Calu3 (cell line): ENCODE measurements around the gene GPX6. TPM values are rescaled to one million over a fixed set of nuclear protein-coding genes. Genes with fewer than 3 reads are reported as not detected.

Experiments
- BruUV-seq: library from RNA; stranded (reverse); fragments of 400-500 nt; replicated peaks from 2 replicates; lab custom pipeline; 2021; lab: Mats Ljungman, UMichigan
- CTCF ChIA-PET: fragments of 300-600 bp; sonication (Branson Sonifier 250); formaldehyde crosslinking; loops from one replicate; lab custom pipeline; 2022; ENCODE audit warnings: antibody characterized with exemption; lab: Charles Lee
- DNase-seq: peaks from one replicate; pipeline ENCODE4 v3.0.0; 2022
- H3K27ac Mint-ChIP-seq: one replicate; pipeline ENCODE4 v1.8.0; 2022; ENCODE audit warnings: mixed read lengths; ENCODE audit not compliant: unreplicated experiment
- H3K27me3 Mint-ChIP-seq: one replicate; pipeline ENCODE4 v1.8.0; 2022; ENCODE audit warnings: mixed read lengths; ENCODE audit not compliant: unreplicated experiment
- H3K36me3 Mint-ChIP-seq: one replicate; pipeline ENCODE4 v1.8.0; 2022; ENCODE audit warnings: mild to moderate bottlenecking, moderate library complexity, mixed read lengths; ENCODE audit not compliant: insufficient read depth, unreplicated experiment
- H3K4me1 Mint-ChIP-seq: one replicate; pipeline ENCODE4 v1.8.0; 2022; ENCODE audit warnings: mild to moderate bottlenecking, low read depth, mixed read lengths; ENCODE audit not compliant: unreplicated experiment
- H3K4me3 Mint-ChIP-seq: one replicate; pipeline ENCODE4 v1.8.0; 2022; ENCODE audit warnings: mild to moderate bottlenecking, low read depth, moderate library complexity, mixed read lengths; ENCODE audit not compliant: unreplicated experiment
- H3K9me3 Mint-ChIP-seq: one replicate; pipeline ENCODE4 v1.8.0; 2022; ENCODE audit warnings: low read depth, mixed read lengths; ENCODE audit not compliant: unreplicated experiment
- intact Hi-C: fragments of 100-400 bp; cut with micrococcal nuclease; formaldehyde crosslinking; loops from one replicate; pipeline ENCODE4 v1.10.0; 2022; ENCODE audit not compliant: unreplicated experiment
- total RNA-seq: library from RNA; stranded (reverse); gene quantifications from 2 replicates; pipeline ENCODE4 v1.2.3, GENCODE V29; 2022
- TF ChIP-seq, protein P1 (sequence below): fragments of 200-600 bp; IDR thresholded peaks from one replicate; pipeline ENCODE4 v1.8.0; 2022; ENCODE audit warnings: antibody characterized with exemption; ENCODE audit not compliant: unreplicated experiment

Gene GPX6
- total RNA-seq, 1 experiment from 2014 or later, result not detected

DNA sequence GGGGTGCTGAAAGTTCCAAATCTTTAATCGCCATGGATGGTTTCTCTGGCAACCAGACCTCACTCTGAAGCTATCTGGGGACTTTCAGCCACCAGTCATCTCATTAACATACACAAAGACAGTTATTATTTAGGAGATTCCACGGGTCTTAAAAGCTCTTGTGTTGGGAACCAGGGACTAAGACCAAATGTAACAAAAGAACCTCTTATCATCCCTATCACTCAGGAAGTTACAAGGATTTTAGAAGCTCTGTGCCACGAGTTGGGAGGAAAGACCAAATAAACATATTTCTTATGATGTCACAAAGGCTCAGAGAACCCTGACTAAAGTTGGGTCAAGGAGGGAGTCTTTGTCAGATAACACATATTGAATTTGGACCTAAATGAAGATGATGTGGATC lies 17.7 kb downstream of the GPX6 start:
- intact Hi-C loops, result no loop called here

DNA sequence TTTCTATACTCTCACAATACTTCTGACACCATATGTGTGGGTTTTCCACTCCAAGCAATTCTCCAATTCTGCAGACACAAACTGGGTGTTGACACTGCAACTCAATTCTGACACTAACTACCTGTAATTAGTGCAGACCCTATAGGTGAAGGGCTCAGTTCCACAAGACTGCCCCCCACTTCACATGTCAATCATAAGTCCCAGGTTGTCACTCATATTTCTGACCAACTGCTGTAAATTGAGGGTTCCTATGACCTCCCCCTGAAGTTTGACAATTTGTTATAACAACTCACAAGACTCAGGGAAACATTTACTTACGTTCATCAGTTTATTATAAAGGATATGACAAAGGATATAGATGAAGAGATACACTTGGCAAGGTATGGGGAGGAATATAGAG lies 18.3 kb downstream of the GPX6 start:
- no peak for DNase-seq
- H3K4me3 Mint-ChIP-seq, result no peak overlapping the region
- no TSS peak for BruUV-seq
- H3K4me1 Mint-ChIP-seq, result no peaks in the 10 kb centered on the region
- CTCF ChIA-PET, result no interaction called here
- H3K9me3 Mint-ChIP-seq, result no peaks in the 10 kb centered on the region
- TF ChIP-seq, protein P1, sequence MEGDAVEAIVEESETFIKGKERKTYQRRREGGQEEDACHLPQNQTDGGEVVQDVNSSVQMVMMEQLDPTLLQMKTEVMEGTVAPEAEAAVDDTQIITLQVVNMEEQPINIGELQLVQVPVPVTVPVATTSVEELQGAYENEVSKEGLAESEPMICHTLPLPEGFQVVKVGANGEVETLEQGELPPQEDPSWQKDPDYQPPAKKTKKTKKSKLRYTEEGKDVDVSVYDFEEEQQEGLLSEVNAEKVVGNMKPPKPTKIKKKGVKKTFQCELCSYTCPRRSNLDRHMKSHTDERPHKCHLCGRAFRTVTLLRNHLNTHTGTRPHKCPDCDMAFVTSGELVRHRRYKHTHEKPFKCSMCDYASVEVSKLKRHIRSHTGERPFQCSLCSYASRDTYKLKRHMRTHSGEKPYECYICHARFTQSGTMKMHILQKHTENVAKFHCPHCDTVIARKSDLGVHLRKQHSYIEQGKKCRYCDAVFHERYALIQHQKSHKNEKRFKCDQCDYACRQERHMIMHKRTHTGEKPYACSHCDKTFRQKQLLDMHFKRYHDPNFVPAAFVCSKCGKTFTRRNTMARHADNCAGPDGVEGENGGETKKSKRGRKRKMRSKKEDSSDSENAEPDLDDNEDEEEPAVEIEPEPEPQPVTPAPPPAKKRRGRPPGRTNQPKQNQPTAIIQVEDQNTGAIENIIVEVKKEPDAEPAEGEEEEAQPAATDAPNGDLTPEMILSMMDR, result no peak
- H3K36me3 Mint-ChIP-seq, result no peaks in the 10 kb centered on the region
- H3K27me3 Mint-ChIP-seq, result no peaks in the 10 kb centered on the region
- intact Hi-C loops, result no loop called here
- H3K27ac Mint-ChIP-seq, result no peak overlapping the region

More for the DNA sequence above, 17.7 kb downstream of the GPX6 start:
- Mint-ChIP-seq H3K4me1 (no peaks in the 10 kb centered on the region), H3K27me3 (no peaks in the 10 kb centered on the region), H3K9me3 (no peaks in the 10 kb centered on the region), H3K27ac (no peak overlapping the region), H3K36me3 (no peaks in the 10 kb centered on the region), H3K4me3 (no peak overlapping the region)
- BruUV-seq, result no TSS peak
- CTCF ChIA-PET, result no interaction called here
- DNase-seq, result no peak
- TF ChIP-seq, protein P1, result no peak

DNA sequence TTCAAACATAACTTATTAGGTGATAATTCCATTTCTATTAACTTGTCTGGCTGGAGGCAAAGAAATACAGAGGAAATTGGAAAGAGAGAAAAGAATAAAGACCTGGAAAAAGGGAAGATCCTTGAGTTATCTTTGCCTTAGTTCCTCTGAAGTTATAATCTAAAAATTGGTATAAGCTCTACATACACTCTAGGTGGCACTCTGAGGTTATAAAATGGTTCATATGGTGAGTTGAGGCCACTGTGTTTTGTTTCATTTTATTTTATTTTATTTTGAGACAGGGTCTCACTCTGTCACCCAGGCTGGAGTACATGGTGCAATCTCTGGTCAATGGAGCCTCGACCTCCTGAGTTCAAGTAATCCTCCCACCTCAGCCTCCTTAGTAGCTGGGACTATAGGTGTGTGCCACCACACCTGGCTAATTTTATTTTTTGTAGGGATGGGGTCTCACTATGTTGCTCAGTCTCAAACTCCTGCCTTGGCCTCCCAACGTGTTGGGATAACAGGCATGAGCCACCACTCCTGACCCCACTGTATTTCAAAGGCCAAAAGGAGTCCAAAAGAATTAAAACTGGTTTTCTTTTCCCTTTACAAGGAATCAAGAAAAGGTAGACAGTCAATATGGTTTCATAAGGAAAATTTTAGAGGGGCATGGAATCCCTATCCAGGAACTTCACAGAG lies 19.4 kb downstream of the GPX6 start:
- Mint-ChIP-seq H3K4me3 (no peak overlapping the region), H3K4me1 (no peaks in the 10 kb centered on the region), H3K27me3 (no peaks in the 10 kb centered on the region), H3K27ac (no peak overlapping the region), H3K36me3 (no peaks in the 10 kb centered on the region), H3K9me3 (no peaks in the 10 kb centered on the region)
- intact Hi-C loops, result loop anchor here (1.0 kb wide), 2 partner anchors 84 to 188 kb away; no protein-coding TSS in a partner anchor
- DNase-seq, result no peak
- CTCF ChIA-PET, result interaction anchor here (0.8 to 1.4 kb wide), 8 partner anchors 37 to 187 kb away, joined by 3 to 22 read pairs (median 4); a partner anchor contains a TSS
- BruUV-seq, result no TSS peak
- TF ChIP-seq, protein P1, result no peak

DNA sequence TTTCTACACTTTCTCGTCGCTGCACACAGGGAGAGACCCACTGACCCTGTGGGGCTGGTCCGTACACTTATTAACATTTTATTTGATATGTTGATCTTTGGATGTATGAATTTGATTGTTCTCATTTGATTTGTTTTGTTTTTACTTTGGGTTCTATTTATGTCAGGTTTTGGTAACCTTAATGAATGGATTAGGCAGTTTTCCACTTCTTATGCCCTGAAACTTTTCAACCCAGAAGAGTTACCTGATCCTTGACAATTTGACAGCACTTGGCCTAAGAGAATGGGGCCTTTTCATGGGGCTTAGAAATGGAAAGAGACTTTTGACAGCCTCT lies 23.6 kb downstream of the GPX6 start:
- TF ChIP-seq, protein P1, result no peak
- Mint-ChIP-seq H3K4me3 (no peak overlapping the region), H3K36me3 (no peaks in the 10 kb centered on the region), H3K27ac (no peak overlapping the region), H3K27me3 (peaks cover 8% of the 10 kb centered on the region), H3K4me1 (no peaks in the 10 kb centered on the region), H3K9me3 (no peaks in the 10 kb centered on the region)
- no peak for DNase-seq
- CTCF ChIA-PET, result no interaction called here
- BruUV-seq, result no TSS peak
- intact Hi-C loops, result no loop called here
